ENCODE data around the gene KCNE4.

KCNE4 gene, protein sequence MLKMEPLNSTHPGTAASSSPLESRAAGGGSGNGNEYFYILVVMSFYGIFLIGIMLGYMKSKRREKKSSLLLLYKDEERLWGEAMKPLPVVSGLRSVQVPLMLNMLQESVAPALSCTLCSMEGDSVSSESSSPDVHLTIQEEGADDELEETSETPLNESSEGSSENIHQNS

DNA sequence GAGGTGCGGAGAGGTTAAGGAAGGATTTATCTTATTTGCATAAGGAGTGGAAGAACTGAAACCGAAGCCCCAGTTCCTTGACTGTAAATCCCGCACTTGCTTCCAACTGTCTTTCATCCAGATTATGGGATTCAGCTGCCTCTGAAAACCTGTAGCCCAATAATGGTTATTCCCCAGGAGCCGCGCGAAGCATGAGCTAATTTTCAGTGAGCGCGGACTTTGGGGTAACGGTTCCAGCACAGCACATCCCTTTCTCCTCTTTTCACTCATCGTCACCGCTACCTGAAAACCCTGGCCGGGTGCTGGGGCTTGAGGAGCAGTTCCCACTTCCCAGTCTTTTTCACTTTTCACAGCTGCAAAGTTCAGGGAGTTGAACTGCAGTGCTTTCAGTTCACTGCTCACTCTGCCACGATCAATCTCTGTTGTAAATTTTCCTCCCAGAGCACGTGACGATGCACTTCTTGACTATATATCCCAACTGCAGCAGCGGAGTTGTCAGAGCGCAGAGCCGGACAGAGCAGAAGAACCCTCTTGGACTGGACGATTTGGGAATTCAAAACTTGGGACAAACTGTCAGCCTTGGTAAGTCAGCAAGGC is at the start of gene KCNE4:
KCNE4 (plus strand) TSS at position 498 of the 597 bp plus-strand sequence. CDS start 641 bp downstream, outside the sequence.
- no peak for DNase-seq

DNA sequence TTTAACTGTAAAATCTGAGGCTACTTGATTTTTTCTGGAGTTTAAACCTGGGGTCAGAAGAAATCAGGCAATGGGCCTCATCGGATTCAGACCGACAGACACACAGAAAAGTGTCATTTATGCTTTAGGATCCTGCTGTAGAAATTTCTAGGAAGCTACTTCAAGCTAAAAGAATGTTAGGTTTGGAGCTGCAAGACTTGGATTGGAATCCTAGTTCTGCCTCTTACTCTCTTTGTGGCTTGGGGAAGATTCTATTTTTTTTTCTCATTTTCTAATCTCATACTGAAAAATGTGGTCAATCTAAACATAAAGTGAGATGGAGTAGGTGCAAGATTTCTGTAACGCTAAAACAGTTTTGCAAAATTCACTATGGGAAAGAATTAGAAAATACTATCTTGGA is 48.8 kb upstream of the KCNE4 start:
- no peak for DNase-seq

DNA sequence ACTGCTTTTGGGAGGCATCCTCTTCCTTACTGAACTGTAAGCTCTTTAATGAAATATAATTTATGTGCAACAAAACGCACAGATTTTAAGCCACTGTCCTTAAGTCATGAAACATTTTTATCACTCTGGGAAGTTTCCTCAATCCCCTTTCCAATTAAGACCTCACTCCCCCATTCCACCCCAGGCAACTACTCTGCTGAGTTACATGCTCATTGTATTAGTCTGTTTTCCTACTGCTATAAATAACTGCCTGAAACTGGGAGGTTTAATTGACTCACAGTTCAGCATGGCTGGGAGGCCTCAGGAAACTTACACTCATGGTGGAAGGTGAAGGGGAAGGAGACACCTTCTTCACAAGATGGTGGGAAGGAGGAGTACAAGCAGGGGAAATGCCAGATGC is 46.5 kb upstream of the KCNE4 start:
- DNase-seq, result no peak

DNA sequence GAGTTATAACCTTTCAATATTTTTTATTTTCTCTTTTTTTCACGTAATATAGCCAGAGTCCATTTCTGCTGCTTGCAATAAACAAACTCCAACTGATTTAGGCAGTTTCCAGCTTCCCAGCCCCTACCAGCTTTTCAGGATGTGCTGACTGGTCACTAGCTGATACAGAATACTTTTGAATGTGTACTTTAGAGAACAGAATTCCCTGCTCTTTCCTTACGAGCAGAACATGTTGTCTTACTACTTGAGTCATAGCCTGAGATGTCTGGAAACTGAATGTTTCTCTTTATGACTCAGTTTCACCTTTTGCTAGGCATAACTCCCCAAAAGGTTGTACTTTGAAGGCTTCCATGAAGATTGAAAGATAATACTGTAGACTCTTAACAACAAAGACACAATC is 44.5 kb upstream of the KCNE4 start:
- no peak for DNase-seq

DNA sequence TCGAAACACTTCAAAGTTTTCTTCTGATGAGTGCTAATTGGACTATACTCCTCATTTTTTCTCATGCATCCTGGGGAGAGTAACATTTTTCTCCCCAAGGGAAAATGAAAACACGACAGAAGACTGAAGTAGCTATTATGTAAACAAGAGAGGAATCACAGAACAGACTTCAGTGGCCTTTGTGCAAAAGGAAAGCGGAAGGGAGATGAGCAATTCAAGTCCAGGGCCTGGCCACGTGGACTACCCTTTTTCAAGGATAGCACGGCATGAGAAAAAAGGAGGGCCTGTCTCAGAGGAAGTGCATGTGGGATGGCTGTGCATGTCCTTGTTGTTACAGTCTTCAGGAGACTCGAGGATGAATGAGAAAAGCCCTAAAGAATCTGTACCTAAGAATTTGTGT is 43.8 kb upstream of the KCNE4 start:
- DNase-seq, result no peak

DNA sequence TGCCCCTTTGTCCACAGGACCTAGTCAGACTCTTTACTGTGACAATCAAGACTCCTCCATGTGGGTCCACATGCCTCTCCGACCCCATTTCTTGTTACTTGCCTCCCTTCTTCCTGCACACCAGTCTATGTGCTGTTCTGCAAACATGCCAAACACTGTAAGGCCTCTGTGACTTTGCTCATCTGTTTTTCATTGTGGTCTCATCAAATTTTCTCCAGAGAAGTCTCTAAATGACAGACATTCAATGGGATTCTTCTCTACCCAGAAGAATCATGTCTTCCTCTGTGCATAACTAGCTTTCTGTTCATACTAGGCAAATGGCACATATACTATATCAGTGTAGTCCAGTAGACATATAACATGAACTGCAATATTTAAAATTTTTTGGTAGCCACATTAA is 43.0 kb upstream of the KCNE4 start:
- no peak for DNase-seq

DNA sequence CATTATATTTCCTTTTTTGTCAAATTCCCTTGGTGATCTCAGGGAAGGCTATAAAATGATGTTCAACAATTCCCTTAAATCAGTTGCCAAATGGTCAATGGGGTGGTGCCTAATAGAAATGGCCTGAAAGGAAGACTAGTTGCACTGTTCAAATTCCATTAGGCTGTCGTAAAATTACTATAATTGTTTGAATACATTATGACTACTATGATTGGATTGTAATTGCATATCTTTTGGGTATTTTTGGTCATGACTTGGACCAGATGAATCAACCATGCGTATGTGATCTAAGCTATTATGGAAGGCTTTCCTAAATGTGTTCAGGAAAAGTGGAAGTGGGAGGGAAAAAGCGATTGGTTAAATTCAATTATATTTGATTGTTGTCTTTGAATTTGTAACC is 41.3 kb upstream of the KCNE4 start:
- DNase-seq, result no peak

DNA sequence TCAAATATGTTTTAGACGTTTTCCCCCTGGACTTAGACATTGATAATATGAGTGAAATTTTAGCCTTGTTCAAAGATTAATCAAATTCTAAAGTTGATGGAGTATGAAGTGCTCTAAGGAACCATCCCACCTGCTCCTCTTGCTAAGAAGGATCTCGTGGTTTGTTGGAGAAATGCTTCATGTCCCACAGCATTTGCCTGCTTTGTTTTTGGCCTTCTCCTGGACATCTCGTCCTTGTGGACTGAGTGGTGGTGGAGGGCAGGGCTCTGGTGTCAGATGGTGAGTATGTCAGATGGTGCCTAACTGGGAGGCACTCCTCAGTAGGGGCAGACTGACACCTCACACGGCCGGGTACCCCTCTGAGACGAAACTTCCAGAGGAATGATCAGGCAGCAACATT is 39.7 kb upstream of the KCNE4 start:
- DNase-seq, result no peak

DNA sequence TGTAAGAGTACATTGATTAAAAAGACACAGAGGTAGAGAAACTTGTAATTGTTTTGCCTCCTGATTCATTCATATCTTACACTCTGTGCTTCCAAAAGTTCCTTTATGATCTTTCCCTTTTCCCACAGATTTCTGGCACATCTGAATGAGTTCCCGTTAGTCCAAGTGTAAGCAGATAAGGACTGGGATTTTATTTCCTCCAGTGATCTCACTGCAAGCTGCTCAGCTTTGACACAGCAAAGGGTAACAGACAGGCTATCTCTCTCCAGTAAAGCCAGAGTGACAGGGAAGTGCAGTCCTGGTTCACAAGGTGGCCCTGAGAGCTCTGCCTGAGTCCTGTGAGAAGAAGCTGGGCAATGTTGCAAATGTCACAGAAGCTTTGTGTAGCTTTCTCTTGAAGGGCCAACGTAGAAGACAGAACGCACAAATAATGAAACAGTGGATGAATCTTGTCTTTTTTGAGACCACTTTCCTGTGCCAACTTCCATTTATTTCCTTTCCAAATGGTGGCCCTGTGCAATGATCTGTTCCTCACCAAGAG is 32.5 kb upstream of the KCNE4 start:
- DNase-seq, result no peak

DNA sequence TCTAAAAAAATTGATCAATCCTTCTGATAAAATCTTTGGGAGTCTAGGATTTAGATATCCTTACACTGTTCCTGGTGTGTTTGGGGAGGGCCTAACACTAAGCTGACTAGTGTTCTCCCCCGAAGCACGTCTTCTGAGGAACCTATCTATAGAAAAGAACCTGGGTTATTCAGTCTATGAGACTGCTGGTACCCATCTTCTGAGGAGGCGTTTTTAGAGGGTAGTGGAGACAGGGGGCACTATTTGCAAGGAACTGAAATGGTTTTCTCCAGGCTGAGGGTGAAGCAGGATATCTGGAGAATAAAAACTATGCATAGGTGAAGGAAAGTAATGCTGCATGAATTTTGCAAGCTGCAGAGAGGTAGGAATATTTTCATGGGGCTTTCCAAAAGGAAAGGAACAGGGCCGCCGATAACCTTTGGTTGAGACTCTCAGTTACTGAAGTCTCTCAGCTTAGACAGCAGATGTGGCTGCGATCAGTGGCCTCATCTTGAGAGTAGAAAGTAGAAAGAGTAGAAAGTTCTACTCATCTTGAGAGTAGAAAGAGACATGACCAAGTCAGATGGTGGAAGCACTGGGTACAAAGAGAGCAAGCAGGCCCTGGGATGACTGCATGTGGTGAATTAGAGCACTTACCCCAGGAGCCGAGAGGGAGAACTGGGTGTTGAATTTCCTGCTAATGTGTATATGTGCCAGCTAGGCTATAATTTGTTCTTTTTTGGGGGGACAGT is 31.8 kb upstream of the KCNE4 start:
- DNase-seq, result no peak

DNA sequence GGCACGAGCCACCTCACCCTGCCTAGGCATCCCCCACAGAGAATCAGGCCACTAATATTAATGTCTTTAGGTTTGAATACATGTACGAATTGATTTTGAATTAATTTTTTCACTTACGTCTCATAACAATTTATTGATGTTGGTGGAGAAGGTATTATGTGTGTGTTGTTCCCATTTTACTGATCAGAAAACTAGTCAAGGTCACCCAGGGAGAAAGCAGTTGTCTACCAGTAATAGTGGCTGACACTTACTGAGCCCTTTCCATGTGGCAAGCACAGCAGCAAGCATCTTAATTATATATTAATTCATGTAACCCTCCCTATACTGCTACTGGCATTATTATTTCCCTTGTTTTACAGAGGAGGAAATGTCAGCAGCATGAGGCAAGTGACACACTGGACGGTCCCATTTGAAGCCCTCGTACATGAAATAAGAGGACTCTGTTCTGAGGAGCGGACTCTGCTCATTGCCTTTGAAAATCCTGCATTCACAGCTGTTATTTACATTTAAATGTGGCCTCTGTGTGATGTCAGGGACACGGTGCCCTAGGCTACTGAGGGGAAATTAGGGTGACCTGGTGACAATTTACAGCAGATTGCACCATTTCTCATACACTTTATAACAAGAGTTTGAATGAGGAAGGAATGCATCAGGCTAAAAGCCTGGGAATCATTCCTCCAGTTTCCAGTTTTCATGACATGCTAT is 30.9 kb upstream of the KCNE4 start:
- no peak for DNase-seq

DNA sequence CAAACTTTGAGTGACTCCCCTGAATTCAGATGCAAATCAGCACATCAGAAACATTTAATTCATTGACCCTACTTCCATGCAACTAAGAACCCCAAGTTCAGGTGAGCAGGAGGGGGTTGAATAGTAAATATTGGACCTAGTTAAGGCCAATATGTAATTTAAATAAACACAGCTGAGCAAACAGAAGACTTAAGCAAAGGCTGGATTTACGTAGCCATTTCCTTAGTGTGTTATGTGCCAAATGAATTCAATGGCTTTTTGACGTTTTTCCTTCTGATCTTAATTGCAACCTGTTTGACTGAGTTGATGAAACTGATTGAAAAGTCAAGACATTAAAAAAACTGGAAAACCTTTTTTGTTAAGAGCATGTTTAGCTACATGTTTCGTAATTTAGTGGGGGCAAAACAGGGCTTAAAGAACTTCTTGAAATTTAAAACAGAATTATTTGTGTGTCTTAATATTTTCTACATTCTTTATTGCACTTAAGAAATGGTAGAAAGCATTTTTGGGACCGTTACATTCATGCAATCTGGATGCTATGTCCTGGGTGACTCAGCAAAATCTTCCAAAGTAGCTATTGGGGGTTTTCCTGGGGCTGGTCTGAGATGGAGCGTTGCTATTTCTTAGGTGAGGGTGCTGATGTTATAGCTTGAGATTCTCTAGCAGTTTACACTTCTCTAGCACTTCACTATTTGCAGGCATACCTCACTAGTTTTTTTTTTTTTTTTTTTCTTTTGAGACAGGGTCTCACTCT is 25.5 kb upstream of the KCNE4 start:
- DNase-seq, result no peak

DNA sequence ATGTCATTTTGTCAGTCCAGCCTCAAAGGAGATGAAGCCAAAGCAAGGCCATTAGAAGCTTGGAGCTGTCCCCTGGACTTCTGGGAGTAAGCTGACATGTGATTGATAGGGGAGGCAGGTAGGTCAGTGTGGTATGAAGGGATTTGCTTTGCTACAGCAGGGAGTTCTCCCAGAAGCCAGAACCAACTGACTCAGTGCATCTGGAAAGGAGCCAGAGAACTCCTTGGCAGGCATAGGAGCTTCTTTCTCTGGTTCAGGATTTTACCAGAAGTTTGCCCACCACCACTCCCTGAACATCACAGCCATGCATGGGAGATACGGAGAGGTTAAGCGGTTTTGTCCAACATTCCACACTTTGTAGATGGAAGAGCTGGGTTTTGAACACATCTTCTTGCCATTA is 24.5 kb upstream of the KCNE4 start:
- DNase-seq, result no peak

DNA sequence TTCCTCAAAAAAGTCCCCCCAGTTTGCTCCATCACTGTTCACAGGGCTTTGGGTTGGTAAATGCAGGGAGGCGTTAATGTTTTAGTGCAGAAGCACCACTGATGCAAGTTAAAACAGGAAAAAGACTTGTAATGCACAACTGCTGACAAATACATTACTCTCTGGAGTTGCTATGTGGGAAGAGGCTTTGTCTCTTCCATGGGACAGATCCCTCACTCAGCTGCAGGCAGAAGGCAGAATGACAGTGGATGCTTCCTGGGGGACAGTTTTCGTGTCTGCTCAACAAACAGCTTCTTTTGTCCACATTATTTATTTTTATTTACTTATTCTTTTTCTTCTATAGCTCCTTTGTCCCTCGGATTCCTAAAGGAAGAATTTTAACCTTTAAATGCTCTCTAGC is 22.7 kb upstream of the KCNE4 start:
- no peak for DNase-seq

DNA sequence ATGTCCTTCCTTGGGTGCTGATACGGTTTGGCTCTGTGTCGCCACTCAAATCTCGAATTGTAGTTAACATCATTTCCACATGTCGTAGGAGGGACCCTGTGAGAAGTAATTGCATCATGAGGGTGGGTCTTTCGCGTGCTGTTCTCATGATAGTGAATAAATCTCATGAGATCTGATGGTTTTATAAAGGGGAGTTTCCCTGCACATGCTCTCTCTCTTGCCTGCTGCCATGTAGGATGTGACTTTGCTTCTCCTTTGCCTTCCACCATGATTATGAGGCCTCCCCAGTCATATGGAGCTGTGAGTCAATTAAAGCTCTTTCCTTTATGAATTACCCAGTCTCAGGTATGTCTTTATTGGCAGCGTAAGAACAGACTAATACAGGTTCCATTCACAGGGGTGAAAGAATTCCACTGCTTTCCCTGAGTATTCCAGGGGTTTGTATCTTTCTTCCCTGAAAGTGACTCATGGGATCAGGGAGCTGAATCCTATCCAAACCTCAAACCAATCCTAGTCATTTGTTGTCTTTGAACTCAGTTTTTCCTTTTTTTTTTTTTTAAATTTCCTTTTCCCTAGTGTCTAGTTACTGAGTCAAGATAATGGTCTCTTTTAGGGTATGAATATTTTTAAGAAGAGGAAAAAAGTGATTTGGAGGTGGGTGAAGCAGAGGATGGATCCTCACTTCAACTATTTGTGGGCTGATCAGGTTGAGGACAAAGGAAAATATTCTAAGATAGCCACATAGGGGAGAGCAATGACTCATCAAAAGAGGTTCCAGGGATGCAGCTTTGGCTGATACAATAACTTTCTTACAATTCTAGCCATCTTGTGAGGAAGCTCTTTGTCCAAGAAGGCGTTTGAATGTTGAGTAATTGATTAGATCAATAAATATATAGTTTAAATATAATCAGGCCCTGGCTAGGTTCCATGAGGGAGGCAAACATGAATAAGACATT is 19.5 kb upstream of the KCNE4 start:
- DNase-seq, result no peak

DNA sequence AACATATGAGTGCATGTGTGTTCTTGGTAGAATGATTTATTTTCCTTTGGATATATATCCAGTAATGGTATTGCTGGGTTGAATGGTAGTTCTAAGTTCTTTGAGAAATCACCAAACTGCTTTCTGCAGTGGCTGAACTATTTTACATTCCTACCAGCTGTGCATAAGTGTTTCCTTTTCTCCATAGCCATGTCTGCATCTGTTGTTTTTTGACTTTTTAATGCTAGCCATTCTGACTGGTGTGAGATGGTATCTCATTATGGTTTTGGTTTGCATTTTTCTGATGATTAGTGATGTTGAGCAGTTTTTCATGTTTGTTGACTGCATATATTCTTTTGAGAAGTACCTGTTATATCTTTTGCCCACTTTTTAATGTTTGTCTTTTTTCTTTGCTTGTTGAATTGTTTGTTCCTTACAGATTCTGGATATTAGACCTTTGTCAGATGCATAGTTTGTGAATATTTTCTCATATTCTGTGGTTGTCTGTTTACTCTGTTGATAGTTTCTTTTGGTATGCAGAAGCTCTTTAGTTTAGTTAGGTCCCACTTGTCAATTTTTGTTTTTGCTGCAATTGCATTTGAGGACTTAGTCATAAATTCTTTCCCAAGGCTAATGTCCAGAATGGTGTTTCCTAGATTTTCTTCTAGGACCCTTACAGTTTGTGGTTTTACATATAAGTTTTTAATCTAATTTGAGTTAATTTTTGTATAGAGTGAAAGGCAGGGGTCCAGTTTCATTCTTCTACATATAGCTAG is 17.6 kb upstream of the KCNE4 start:
- DNase-seq, result no peak

DNA sequence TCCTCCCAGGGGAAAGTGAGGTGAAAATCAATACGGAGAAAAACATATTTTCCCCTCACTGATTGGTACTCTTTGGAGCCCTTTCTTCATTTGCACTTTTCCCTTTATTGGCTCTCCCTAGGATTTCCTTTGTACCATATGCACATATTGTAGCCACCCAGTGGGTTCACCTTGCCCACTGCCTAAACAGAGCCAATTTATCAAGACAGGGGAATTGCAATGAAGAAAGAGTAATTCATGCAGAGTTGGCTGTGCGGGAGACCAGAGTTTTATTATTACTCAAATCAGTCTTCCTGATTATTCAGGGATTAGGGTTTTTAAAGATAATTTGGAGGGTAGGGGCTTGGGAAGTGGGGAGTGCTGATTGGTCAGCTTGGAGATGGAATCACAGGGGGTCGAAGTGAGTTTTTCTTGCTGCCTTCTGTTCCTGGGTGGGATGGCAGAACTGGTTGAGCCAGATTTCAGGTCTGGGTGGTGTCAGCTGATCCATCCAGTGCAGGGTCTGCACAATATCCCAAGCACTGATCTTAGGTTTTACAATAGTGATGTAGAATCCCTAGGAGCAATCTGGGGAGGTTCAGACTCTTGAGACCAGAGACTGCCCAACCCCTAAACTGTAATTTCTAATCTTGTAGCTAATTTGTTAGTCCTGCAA is 15.1 kb upstream of the KCNE4 start:
- DNase-seq, result no peak

DNA sequence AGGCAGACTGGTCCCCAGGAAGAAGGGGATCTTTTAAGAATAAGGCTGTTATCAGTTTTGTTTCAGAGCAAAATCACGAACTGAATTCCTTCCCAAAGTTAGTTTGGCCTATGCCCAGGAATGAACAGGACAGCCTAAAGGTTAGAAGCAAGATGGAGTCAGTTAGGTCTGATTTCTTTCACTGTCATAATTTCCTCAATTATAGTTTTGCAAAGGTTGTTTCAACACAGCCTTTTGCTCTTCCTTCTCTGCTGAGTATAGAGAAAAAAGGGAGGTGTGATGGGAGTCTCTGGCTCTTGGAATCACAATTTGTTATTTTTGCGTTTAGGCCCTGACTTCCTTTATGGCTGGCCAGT is 14.6 kb upstream of the KCNE4 start:
- no peak for DNase-seq

DNA sequence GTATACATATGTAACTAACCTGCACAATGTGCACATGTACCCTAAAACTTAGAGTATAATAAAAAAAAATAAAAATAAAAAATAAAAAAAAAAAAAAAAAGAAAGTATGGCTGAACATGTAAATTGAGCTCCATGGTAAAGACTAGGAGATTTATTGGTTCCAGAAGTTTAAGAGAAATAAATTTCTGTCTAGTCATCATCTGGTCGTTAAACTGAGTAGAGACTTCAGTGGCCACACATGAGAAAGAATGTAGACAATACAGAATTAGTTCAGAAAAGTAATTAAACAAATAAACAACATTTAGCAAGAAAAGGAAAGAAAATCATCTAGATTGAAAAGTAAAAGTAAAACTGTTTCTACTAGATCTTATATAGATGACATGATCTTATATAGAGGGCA is 12.4 kb upstream of the KCNE4 start:
- no peak for DNase-seq

DNA sequence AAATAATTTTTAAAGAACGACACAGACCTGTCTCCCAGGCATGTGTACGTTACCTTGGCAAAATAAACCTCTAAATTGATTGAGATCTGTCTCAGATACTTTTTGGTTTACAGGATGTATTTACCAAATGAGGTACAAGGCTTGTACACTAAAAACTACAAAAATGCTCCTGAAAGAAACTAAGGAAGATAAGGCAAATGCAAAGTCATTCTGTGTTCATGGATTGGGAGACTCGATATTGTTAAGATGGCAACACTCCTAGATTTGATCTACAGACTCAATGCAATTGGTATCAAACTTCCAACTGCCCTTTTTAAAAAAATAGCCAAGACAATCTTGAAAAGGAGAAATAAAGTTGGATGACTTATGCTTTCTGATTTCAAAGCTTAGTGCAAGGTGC is 11.5 kb upstream of the KCNE4 start:
- no peak for DNase-seq

Measured in CD4-positive, alpha-beta T cell treated with Interleukin-4 for 1 hour (primary cell).